Natural killer cell (primary cell): ENCODE measurements around the gene C16orf87. TPM values are rescaled to one million over a fixed set of nuclear protein-coding genes. Genes with fewer than 3 reads are reported as not detected.
"Not testable (repeated sequence)": the region's sequence is repeated elsewhere in the genome, so short reads cannot be mapped to it uniquely, and the experiment has no call there.

Experiments
- ATAC-seq, 3 donors: fragments of 150-1000 bp in 2 of 3; fragments of 200-7000 bp in 1 of 3; cut with Tn5 transposase; 1 replicate in 1 of 3; 2 replicates in 2 of 3; pipeline ENCODE4 v1.10.0; 2021; ENCODE audit warnings: mild to moderate bottlenecking in 2 of 3, moderate library complexity in 2 of 3
- DNase-seq, 2 donors: peaks; one replicate each; pipeline versions ENCODE4 v3.0.0 to v3.0.0-alpha.2; 2013 to 2021; ENCODE audit warnings: mixed read lengths in 1 of 2
- H3K27ac ChIP-seq: one replicate; pipeline ENCODE4 v1.5.1; 2013; ENCODE audit warnings: mild to moderate bottlenecking, low read length
- H3K27me3 ChIP-seq: one replicate; pipeline ENCODE4 v1.6.1; 2013; ENCODE audit warnings: low read length; ENCODE audit not compliant: control insufficient read depth, insufficient read depth
- H3K36me3 ChIP-seq: one replicate; pipeline ENCODE4 v1.6.1; 2013; ENCODE audit warnings: low read length; ENCODE audit not compliant: control insufficient read depth, insufficient read depth
- H3K4me1 ChIP-seq: one replicate; pipeline ENCODE4 v1.6.1; 2013; ENCODE audit warnings: low read length; ENCODE audit not compliant: control insufficient read depth, insufficient read depth
- H3K4me3 ChIP-seq: one replicate; pipeline ENCODE4 v1.5.1; 2013; ENCODE audit warnings: low read length
- H3K9me3 ChIP-seq: one replicate; pipeline ENCODE4 v1.6.1; 2013; ENCODE audit warnings: low read length; ENCODE audit not compliant: control insufficient read depth, insufficient read depth
- H3K27ac Mint-ChIP-seq, 2 donors: one replicate each; pipeline ENCODE4 v1.8.0; 2022; ENCODE audit warnings: mild to moderate bottlenecking in 2 of 2, mixed read lengths in 2 of 2, moderate library complexity in 1 of 2
- H3K27me3 Mint-ChIP-seq, 2 donors: one replicate each; pipeline ENCODE4 v1.8.0; 2022; ENCODE audit warnings: low read depth in 2 of 2, mixed read lengths in 2 of 2
- H3K36me3 Mint-ChIP-seq: one replicate; pipeline ENCODE4 v1.8.0; 2022; ENCODE audit warnings: mixed read lengths
- H3K4me1 Mint-ChIP-seq, 2 donors: one replicate each; pipeline ENCODE4 v1.8.0; 2022; ENCODE audit warnings: mixed read lengths in 2 of 2
- H3K4me3 Mint-ChIP-seq: one replicate; pipeline ENCODE4 v1.8.0; 2022; ENCODE audit warnings: mild to moderate bottlenecking, moderate library complexity, mixed read lengths
- H3K9me3 Mint-ChIP-seq, 2 donors: one replicate each; pipeline ENCODE4 v1.8.0; 2022; ENCODE audit warnings: mixed read lengths in 2 of 2
- WGBS: methylation state at CpG from one replicate; pipeline ENCODE4 v1.1.7; 2013; ENCODE audit warnings: missing lambda C conversion rate; ENCODE audit not compliant: insufficient coverage; 5-methylcytosine and 5-hydroxymethylcytosine counted together
- intact Hi-C: fragments of 100-400 bp; cut with micrococcal nuclease; formaldehyde crosslinking; loops from one replicate; pipeline ENCODE4 v1.14.2; 2022
- total RNA-seq, 4 donors: library from RNA; stranded (reverse); fragments of 120-200 nt in 1 of 4; gene quantifications; one replicate each; pipeline versions ENCODE4 v1.2.3 to v1.2.4, GENCODE V29; 2013 to 2022
- TF ChIP-seq, protein P1 (sequence below): fragments of 200-600 bp; IDR thresholded peaks from one replicate; pipeline ENCODE4 v1.8.0; 2022; ENCODE audit warnings: antibody characterized with exemption

Gene C16orf87
- total RNA-seq, 3 donors from 2014 or later (not counting 1 experiment from before 2014, with no cell fraction given): 18.3 to 23.0 (median 18.8) TPM

DNA sequence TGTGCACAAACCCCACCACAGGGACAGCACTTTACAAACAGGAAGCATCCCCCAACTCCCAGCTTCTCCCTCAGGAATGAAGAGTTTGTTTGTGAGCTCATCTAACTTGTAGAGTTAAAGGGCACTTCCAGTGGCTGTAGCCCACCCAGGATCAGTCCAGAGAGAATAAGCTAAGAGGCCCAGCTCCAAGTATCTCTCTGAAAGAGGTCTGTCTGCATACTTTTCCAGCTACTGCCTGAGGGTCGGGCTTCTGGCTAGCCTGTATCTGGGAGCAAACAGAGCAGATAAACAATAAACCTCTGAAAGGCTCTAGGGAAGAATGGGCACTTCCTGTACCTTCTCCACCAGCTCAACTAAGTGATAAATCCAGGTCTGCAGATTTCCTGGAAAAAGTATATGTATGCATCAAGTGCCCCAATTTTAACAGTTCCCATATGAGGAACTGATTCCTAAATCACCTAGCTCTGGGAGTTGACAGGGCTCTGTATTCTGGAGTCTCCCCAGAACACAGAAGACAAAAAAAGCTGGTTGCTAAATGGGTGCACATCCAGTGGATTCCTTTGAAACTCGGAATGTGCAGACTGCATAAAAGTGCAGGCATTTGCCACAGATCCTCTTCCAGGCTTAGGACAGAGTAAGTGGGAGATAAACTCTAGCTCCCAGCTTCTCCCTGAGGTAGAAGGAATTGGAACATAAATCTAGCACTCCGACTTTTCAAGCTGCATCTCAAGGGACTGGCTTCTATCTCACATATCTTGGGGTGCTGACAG, 45.7 kb downstream of the C16orf87 start:
- H3K9me3 ChIP-seq: no peaks in the 10 kb centered on the region
- H3K4me1 ChIP-seq: peaks cover 9% of the 10 kb centered on the region
- no peaks in the 10 kb centered on the region for H3K27me3 ChIP-seq
- H3K36me3 Mint-ChIP-seq: peaks cover 7% of the 10 kb centered on the region
- WGBS: 85% methylated on average over 3 of the region's 3 CpGs
- DNase-seq (no peak), ATAC-seq (no peak)
- no peak overlapping the region for H3K27ac Mint-ChIP-seq
- no peak overlapping the region for H3K4me3 Mint-ChIP-seq
- peaks cover 6 to 7% of the 10 kb centered on the region in 2 donors for H3K27me3 Mint-ChIP-seq
- H3K27ac ChIP-seq: no peak overlapping the region
- peaks cover 9 to 12% of the 10 kb centered on the region in 2 donors for H3K4me1 Mint-ChIP-seq
- TF ChIP-seq, protein P1, sequence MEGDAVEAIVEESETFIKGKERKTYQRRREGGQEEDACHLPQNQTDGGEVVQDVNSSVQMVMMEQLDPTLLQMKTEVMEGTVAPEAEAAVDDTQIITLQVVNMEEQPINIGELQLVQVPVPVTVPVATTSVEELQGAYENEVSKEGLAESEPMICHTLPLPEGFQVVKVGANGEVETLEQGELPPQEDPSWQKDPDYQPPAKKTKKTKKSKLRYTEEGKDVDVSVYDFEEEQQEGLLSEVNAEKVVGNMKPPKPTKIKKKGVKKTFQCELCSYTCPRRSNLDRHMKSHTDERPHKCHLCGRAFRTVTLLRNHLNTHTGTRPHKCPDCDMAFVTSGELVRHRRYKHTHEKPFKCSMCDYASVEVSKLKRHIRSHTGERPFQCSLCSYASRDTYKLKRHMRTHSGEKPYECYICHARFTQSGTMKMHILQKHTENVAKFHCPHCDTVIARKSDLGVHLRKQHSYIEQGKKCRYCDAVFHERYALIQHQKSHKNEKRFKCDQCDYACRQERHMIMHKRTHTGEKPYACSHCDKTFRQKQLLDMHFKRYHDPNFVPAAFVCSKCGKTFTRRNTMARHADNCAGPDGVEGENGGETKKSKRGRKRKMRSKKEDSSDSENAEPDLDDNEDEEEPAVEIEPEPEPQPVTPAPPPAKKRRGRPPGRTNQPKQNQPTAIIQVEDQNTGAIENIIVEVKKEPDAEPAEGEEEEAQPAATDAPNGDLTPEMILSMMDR: no peak
- intact Hi-C loops: no loop called here
- no peaks in the 10 kb centered on the region for H3K36me3 ChIP-seq
- peaks cover 0 to 4% of the 10 kb centered on the region in 2 donors for H3K9me3 Mint-ChIP-seq
- no peak overlapping the region for H3K4me3 ChIP-seq

DNA sequence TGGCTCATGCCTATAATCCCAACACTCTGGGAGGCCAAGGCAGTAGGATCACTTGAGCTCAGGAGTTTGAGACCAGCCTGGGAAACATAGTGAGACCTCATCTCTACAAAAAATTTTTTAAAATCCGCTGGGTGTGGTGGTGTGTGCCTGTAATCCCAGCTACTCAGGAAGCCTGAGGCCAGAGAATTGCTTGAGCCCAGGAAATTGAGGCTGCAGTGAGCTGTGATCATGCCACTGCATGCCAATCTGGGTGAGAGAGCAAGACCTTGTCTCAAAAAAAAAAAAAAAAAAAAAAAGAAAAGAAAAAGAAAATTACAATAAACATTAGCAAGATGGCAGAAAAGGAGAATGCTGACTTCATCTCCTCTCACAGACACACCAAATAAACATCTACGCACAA, 46.4 kb downstream of the C16orf87 start:
- H3K4me1 Mint-ChIP-seq, intact Hi-C loops, DNase-seq, H3K4me3 Mint-ChIP-seq, H3K27me3 ChIP-seq, H3K36me3 Mint-ChIP-seq, H3K9me3 Mint-ChIP-seq, H3K4me1 ChIP-seq, ATAC-seq, H3K4me3 ChIP-seq, H3K27ac ChIP-seq, H3K9me3 ChIP-seq, H3K36me3 ChIP-seq, H3K27ac Mint-ChIP-seq, H3K27me3 Mint-ChIP-seq: not testable (repeated sequence)
- 94% methylated on average over 2 of the region's 2 CpGs for WGBS

DNA sequence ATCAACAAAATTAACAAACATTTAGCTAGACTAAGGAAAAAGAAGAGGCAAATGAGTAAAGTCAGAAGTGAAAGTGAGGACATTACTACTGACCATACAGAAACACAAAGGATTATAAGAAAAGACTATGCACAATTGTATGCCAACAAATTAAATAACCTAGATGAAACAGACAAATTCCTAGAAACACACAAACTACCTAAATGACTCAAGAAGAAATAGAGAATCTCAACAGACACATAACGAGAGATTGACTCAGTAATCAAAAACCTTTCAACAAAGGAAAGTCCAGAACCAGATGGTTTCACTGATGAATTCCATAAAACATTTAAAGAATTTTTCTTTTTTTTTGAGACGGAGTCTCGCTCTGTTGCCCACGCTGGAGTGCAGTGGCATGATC, 47.2 kb downstream of the C16orf87 start:
- TF ChIP-seq, protein P1: no peak
- Mint-ChIP-seq H3K27me3 (peaks cover 6 to 7% of the 10 kb centered on the region in 2 donors), H3K36me3 (peaks cover 7% of the 10 kb centered on the region), H3K27ac (no peak overlapping the region), H3K4me3 (no peak overlapping the region), H3K9me3 (peaks cover 0 to 4% of the 10 kb centered on the region in 2 donors), H3K4me1 (no peaks in the 10 kb centered on the region)
- intact Hi-C loops: no loop called here
- Histone ChIP-seq H3K27me3 (no peaks in the 10 kb centered on the region), H3K27ac (no peak overlapping the region), H3K4me1 (peaks cover 4% of the 10 kb centered on the region), H3K4me3 (no peak overlapping the region), H3K36me3 (no peaks in the 10 kb centered on the region), H3K9me3 (no peaks in the 10 kb centered on the region)
- 82% methylated on average over 4 of the region's 4 CpGs for WGBS
- DNase-seq (no peak), ATAC-seq (no peak)

DNA sequence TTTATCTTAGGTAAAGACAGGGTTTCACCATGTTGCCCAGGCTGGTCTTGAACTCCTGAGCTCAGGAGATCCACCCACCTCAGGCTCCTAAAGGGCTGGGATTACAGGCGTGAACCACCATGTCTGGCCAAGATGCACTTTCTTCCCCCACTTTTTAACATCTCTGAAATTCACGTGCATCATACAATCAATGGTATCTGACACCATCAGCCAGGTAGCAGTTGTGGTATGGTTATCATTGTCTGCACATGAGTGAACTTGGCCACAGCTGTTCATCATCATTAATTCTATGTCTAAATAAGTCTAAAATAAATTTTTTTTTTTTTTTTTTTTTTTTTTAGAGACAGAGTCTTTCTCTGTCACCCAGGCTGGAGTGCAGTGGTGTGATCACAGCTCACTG, 48.7 kb downstream of the C16orf87 start:
- TF ChIP-seq, protein P1: no peak
- no peak for ATAC-seq
- DNase-seq: no peak
- intact Hi-C loops: no loop called here
- WGBS: 100% methylated on average over 1 of the region's 2 CpGs
- Mint-ChIP-seq H3K27ac (no peak overlapping the region), H3K4me3 (no peak overlapping the region), H3K9me3 (peaks cover 0 to 4% of the 10 kb centered on the region in 2 donors), H3K4me1 (no peaks in the 10 kb centered on the region), H3K27me3 (peaks cover 6 to 7% of the 10 kb centered on the region in 2 donors), H3K36me3 (peaks cover 7% of the 10 kb centered on the region)
- H3K27ac ChIP-seq: no peak overlapping the region
- no peaks in the 10 kb centered on the region for H3K27me3 ChIP-seq
- no peaks in the 10 kb centered on the region for H3K4me1 ChIP-seq
- H3K4me3 ChIP-seq: no peak overlapping the region
- H3K36me3 ChIP-seq: no peaks in the 10 kb centered on the region
- no peaks in the 10 kb centered on the region for H3K9me3 ChIP-seq
